A172 (cell line): ENCODE data around the gene TMEM178A. TPM values are rescaled to one million over a fixed set of nuclear protein-coding genes. Genes with fewer than 3 reads are reported as not detected.

Experiments
- DNase-seq: peaks from one replicate; pipeline ENCODE4 v3.0.0-alpha.2; 2015; ENCODE audit warnings: low spot score
- total RNA-seq: library from RNA; depleted of rRNA; stranded (reverse); fragments of >200 nt; shearing (Covaris generic); gene quantifications from 2 replicates; pipeline ENCODE4 v1.2.3, GENCODE V29; 2014

Gene TMEM178A
- total RNA-seq, 1 experiment from 2014 or later = not detected

- DNase-seq = no peak
Measured at GRCh38 chr2:39715095-39715494, 49.4 kb downstream of the TMEM178A start.

- DNase-seq = no peak
Measured at GRCh38 chr2:39715822-39716221, 50.1 kb downstream of the TMEM178A start.

GRCh38 chr2:39717067-39717466 lies 51.4 kb downstream of the TMEM178A start:
- DNase-seq = no peak

GRCh38 chr2:39718483-39718882 lies 52.8 kb downstream of the TMEM178A start:
- DNase-seq = no peak

GRCh38 chr2:39719317-39719716 lies 53.6 kb downstream of the TMEM178A start:
- no peak for DNase-seq

- DNase-seq = no peak
Measured at GRCh38 chr2:39720970-39721369, 55.3 kb downstream of the TMEM178A start.

- DNase-seq = no peak
Measured at GRCh38 chr2:39723497-39723896, 57.8 kb downstream of the TMEM178A start.

GRCh38 chr2:39723946-39724827 lies 58.5 kb downstream of the TMEM178A start:
- peak; percentile 19 for DNase-seq

GRCh38 chr2:39724828-39725144 lies 59.1 kb downstream of the TMEM178A start:
- no peak for DNase-seq

- DNase-seq = no peak
Measured at GRCh38 chr2:39725401-39725800, 59.7 kb downstream of the TMEM178A start.

- peak; percentile 63 for DNase-seq
Measured at GRCh38 chr2:39728085-39728484, 62.4 kb downstream of the TMEM178A start.

- DNase-seq = peak; percentile 38
Measured at GRCh38 chr2:39728941-39729351, 63.2 kb downstream of the TMEM178A start.

- no peak for DNase-seq
Measured at GRCh38 chr2:39730276-39730675, 64.6 kb downstream of the TMEM178A start.

GRCh38 chr2:39730685-39731302 lies 65.1 kb downstream of the TMEM178A start:
- DNase-seq = peak; percentile 36

GRCh38 chr2:39731546-39731945 lies 65.8 kb downstream of the TMEM178A start:
- no peak for DNase-seq

GRCh38 chr2:39732482-39732881 lies 66.8 kb downstream of the TMEM178A start:
- no peak for DNase-seq

GRCh38 chr2:39733070-39733674 lies 67.5 kb downstream of the TMEM178A start:
- DNase-seq = no peak

GRCh38 chr2:39734445-39734844 lies 68.7 kb downstream of the TMEM178A start:
- no peak for DNase-seq

GRCh38 chr2:39735648-39736047 lies 69.9 kb downstream of the TMEM178A start:
- DNase-seq = no peak

GRCh38 chr2:39736640-39737039 lies 70.9 kb downstream of the TMEM178A start:
- DNase-seq = peak; percentile 86

- peak; percentile 88 for DNase-seq
Measured at GRCh38 chr2:39737661-39738060, 71.9 kb downstream of the TMEM178A start.

GRCh38 chr2:39738936-39739335 lies 73.2 kb downstream of the TMEM178A start:
- no peak for DNase-seq

- no peak for DNase-seq
Measured at GRCh38 chr2:39739386-39739785, 73.7 kb downstream of the TMEM178A start.
